H9 (cell line): ENCODE data around the gene PDZD2. TPM values are rescaled to one million over a fixed set of nuclear protein-coding genes. Genes with fewer than 3 reads are reported as not detected.

Experiments used
- DNase-seq: peaks from one replicate; pipeline ENCODE4 v3.0.0-alpha.2; 2017
- H2AFZ ChIP-seq: one replicate; pipeline ENCODE4 v1.6.1; 2013; ENCODE audit warnings: mild to moderate bottlenecking, low read length, control low read depth, moderate library complexity
- H2AK5ac ChIP-seq: 2 replicates; pipeline ENCODE4 v1.6.1; 2013; ENCODE audit warnings: low read length, control low read depth, mixed read lengths; ENCODE audit not compliant: insufficient read length
- H2BK120ac ChIP-seq: one replicate; pipeline ENCODE4 v1.6.1; 2013; ENCODE audit warnings: low read depth, mild to moderate bottlenecking, low read length, control low read depth, inconsistent platforms; ENCODE audit not compliant: poor library complexity, severe bottlenecking
- H2BK12ac ChIP-seq: 2 replicates; pipeline ENCODE4 v1.6.1; 2013; ENCODE audit warnings: low read length, control low read depth, mixed read lengths, low read depth; ENCODE audit not compliant: insufficient read length
- H2BK15ac ChIP-seq: 2 replicates; pipeline ENCODE4 v1.6.1; 2013; ENCODE audit warnings: low read depth, low read length, control low read depth
- H2BK20ac ChIP-seq: one replicate; pipeline ENCODE4 v1.6.1; 2013; ENCODE audit warnings: low read depth, mild to moderate bottlenecking, low read length, control low read depth, inconsistent platforms; ENCODE audit not compliant: poor library complexity, severe bottlenecking
- H2BK5ac ChIP-seq: 2 replicates; pipeline ENCODE4 v1.6.1; 2013; ENCODE audit warnings: low read length, control low read depth, mixed read lengths; ENCODE audit not compliant: insufficient read length
- H3K14ac ChIP-seq: 2 replicates; pipeline ENCODE4 v1.6.1; 2013; ENCODE audit warnings: low read length, control low read depth; ENCODE audit not compliant: insufficient read depth
- H3K18ac ChIP-seq: 2 replicates; pipeline ENCODE4 v1.6.1; 2013; ENCODE audit warnings: low read depth, mild to moderate bottlenecking, mixed read lengths, low read length, control low read depth; ENCODE audit not compliant: insufficient read length
- H3K23ac ChIP-seq: 2 replicates; pipeline ENCODE4 v1.6.1; 2013; ENCODE audit warnings: low read length, control low read depth, mixed read lengths, low read depth; ENCODE audit not compliant: insufficient read length
- H3K23me2 ChIP-seq: 2 replicates; pipeline ENCODE4 v1.6.1; 2013; ENCODE audit warnings: low read depth, mild to moderate bottlenecking, mixed read lengths, low read length, control low read depth; ENCODE audit not compliant: insufficient read length, poor library complexity, severe bottlenecking
- H3K27ac ChIP-seq: 2 replicates; pipeline ENCODE4 v1.5.1; 2013; ENCODE audit warnings: low read length, control low read depth, mixed read lengths, low read depth; ENCODE audit not compliant: insufficient read length
- H3K27me3 ChIP-seq: 2 replicates; pipeline ENCODE4 v1.6.1; 2013; ENCODE audit warnings: low read length, control low read depth, inconsistent platforms; ENCODE audit not compliant: insufficient read depth
- H3K4ac ChIP-seq: 2 replicates; pipeline ENCODE4 v1.6.1; 2013; ENCODE audit warnings: low read depth, mild to moderate bottlenecking, control low read depth, inconsistent platforms, low read length, moderate library complexity
- H3K4me1 ChIP-seq: 2 replicates; pipeline ENCODE4 v1.6.1; 2013; ENCODE audit warnings: low read length, control low read depth, inconsistent platforms; ENCODE audit not compliant: insufficient read depth
- H3K4me2 ChIP-seq: 2 replicates; pipeline ENCODE4 v1.6.1; 2013; ENCODE audit warnings: low read length, control low read depth, mixed read lengths; ENCODE audit not compliant: insufficient read length, insufficient read depth
- H3K56ac ChIP-seq: 2 replicates; pipeline ENCODE4 v1.6.1; 2013; ENCODE audit warnings: low read depth, mild to moderate bottlenecking, mixed read lengths, low read length, control low read depth; ENCODE audit not compliant: insufficient read length
- H3K79me1 ChIP-seq: 2 replicates; pipeline ENCODE4 v1.6.1; 2013; ENCODE audit warnings: low read depth, mild to moderate bottlenecking, moderate library complexity, low read length, control low read depth, inconsistent platforms; ENCODE audit not compliant: insufficient read depth, poor library complexity, severe bottlenecking
- H3K79me2 ChIP-seq: 2 replicates; pipeline ENCODE4 v1.6.1; 2013; ENCODE audit warnings: low read length, control low read depth, inconsistent platforms; ENCODE audit not compliant: insufficient read depth
- H3K9ac ChIP-seq: 2 replicates; pipeline ENCODE4 v1.6.1; 2013; ENCODE audit warnings: low read length, control low read depth, mixed read lengths; ENCODE audit not compliant: insufficient read length; ENCODE audit errors: extremely low read depth
- H3K9me3 ChIP-seq: one replicate; pipeline ENCODE4 v1.6.1; 2013; ENCODE audit warnings: low read depth, low read length, inconsistent platforms; ENCODE audit not compliant: control insufficient read depth
- H3T11ph ChIP-seq: one replicate; pipeline ENCODE4 v1.6.1; 2013; ENCODE audit warnings: mild to moderate bottlenecking, low read length, control low read depth, inconsistent platforms
- H4K20me1 ChIP-seq: one replicate; pipeline ENCODE4 v1.6.1; 2013; ENCODE audit not compliant: control insufficient read depth, insufficient read length, insufficient read depth
- H4K5ac ChIP-seq: 2 replicates; pipeline ENCODE4 v1.6.1; 2013; ENCODE audit warnings: low read depth, mild to moderate bottlenecking, mixed read lengths, low read length, control low read depth; ENCODE audit not compliant: insufficient read length
- H4K8ac ChIP-seq: replicated peaks from 2 replicates; pipeline ENCODE4 v1.6.1; 2013; ENCODE audit warnings: low read length, control low read depth, mixed read lengths, low read depth; ENCODE audit not compliant: insufficient read length
- H4K91ac ChIP-seq: 2 replicates; pipeline ENCODE4 v1.6.1; 2013; ENCODE audit warnings: low read depth, mild to moderate bottlenecking, moderate library complexity, mixed read lengths, low read length, control low read depth; ENCODE audit not compliant: insufficient read length
- H3K27ac Mint-ChIP-seq, 3 experiments: 2 replicates in 2 of 3; 3 replicates in 1 of 3; pipeline ENCODE4 v1.8.0; 2020 to 2021; ENCODE audit warnings: mixed read lengths in 3 of 3, mild to moderate bottlenecking in 1 of 3, moderate library complexity in 1 of 3
- H3K27me3 Mint-ChIP-seq: 2 replicates; pipeline ENCODE4 v1.8.0; 2021; ENCODE audit warnings: low read depth, mild to moderate bottlenecking, moderate library complexity, mixed read lengths
- H3K36me3 Mint-ChIP-seq, 3 experiments: 2 replicates in 2 of 3; 3 replicates in 1 of 3; pipeline ENCODE4 v1.8.0; 2020 to 2021; ENCODE audit warnings: low read depth in 3 of 3, mixed read lengths in 3 of 3; ENCODE audit not compliant: insufficient read depth in 1 of 3
- H3K4me1 Mint-ChIP-seq, 2 experiments: 2 replicates each; pipeline ENCODE4 v1.8.0; 2020; ENCODE audit warnings: mixed read lengths in 2 of 2
- H3K4me3 Mint-ChIP-seq, 2 experiments: 2 replicates in 1 of 2; 3 replicates in 1 of 2; pipeline ENCODE4 v1.8.0; 2020 to 2021; ENCODE audit warnings: mild to moderate bottlenecking in 2 of 2, mixed read lengths in 2 of 2, moderate library complexity in 1 of 2
- H3K9me3 Mint-ChIP-seq, 2 experiments: 2 replicates in 1 of 2; 3 replicates in 1 of 2; pipeline ENCODE4 v1.8.0; 2020; ENCODE audit warnings: mild to moderate bottlenecking in 2 of 2, mixed read lengths in 2 of 2, moderate library complexity in 1 of 2
- CTCF ChIP-seq: fragments of 200-600 bp; sonication (generic); conservative IDR thresholded peaks from 3 replicates; pipeline ENCODE4 v1.8.0; 2021; ENCODE audit warnings: antibody characterized with exemption, mild to moderate bottlenecking
- WGBS: extraction: QIAGEN DNeasy Blood & Tissue Kit; methylation state at CpG from one replicate; pipeline ENCODE4 v1.1.7; 2013; ENCODE audit warnings: missing lambda C conversion rate, low lambda C conversion rate, mixed read lengths; ENCODE audit not compliant: insufficient read length; ENCODE audit errors: extremely low coverage; 5-methylcytosine and 5-hydroxymethylcytosine counted together
- total RNA-seq: library from RNA; stranded (reverse); gene quantifications from 2 replicates; pipeline ENCODE4 v1.2.1, GENCODE V29; 2021

The PDZD2 gene
- total RNA-seq, 1 experiment from 2014 or later, result 9.9 TPM

- no peak overlapping the region for H3K27ac Mint-ChIP-seq
- WGBS, result no CpG with 5 or more reads among the region's 7 CpGs
Observed at GRCh38 chr5:31981361-31981945, 342.5 kb downstream of the PDZD2 start.

More at GRCh38 chr5:31981361-31981945, 342.5 kb downstream of the PDZD2 start:
- Histone ChIP-seq H2AK5ac (no peak overlapping the region), H3K9me3 (no peaks in the 10 kb centered on the region), H3K4ac (no peak overlapping the region), H3K14ac (no peak overlapping the region), H2BK5ac (no peak overlapping the region), H3K18ac (no peak overlapping the region), H2BK12ac (no peak overlapping the region), H3K79me2 (no peaks in the 10 kb centered on the region), H3K27me3 (no peaks in the 10 kb centered on the region), H3K23me2 (no peaks in the 10 kb centered on the region), H4K20me1 (no peaks in the 10 kb centered on the region), H2BK120ac (no peak overlapping the region), H3K79me1 (no peaks in the 10 kb centered on the region), H3K27ac (no peak overlapping the region), H3K56ac (no peak overlapping the region), H3T11ph (no peak overlapping the region), H4K5ac (no peak overlapping the region), H4K91ac (no peak overlapping the region), H4K8ac (no peak overlapping the region), H3K4me1 (no peaks in the 10 kb centered on the region), H3K9ac (no peak overlapping the region), H2AFZ (no peak overlapping the region), H3K4me2 (no peak overlapping the region), H3K23ac (no peak overlapping the region), H2BK15ac (no peak overlapping the region), H2BK20ac (no peak overlapping the region)
- H3K9me3 Mint-ChIP-seq, result no peaks in the 10 kb centered on the region
- H3K4me3 Mint-ChIP-seq, result no peak overlapping the region
- H3K36me3 Mint-ChIP-seq, result no peaks in the 10 kb centered on the region
- peaks cover 8 to 11% of the 10 kb centered on the region in 2 experiments for H3K4me1 Mint-ChIP-seq
- TF ChIP-seq CTCF, result no peak
- no peak for DNase-seq
- no peaks in the 10 kb centered on the region for H3K27me3 Mint-ChIP-seq
